PC-3 (cell line): ENCODE results near the gene NRARP. TPM values are rescaled to one million over a fixed set of nuclear protein-coding genes. Genes with fewer than 3 reads are reported as not detected.

Experiments used
- ATAC-seq: fragments of 200-7000 bp; cut with Tn5 transposase; 2 replicates; pipeline ENCODE4 v1.9.1; 2020; ENCODE audit warnings: mild to moderate bottlenecking, moderate library complexity
- BruUV-seq: library from RNA; stranded (reverse); fragments of 400-500 nt; replicated peaks from 2 replicates; lab custom pipeline; 2021; lab: Mats Ljungman, UMichigan
- CTCF ChIA-PET: fragments of 300-600 bp; sonication (Branson Sonifier 250); formaldehyde crosslinking; loops from one replicate; lab custom pipeline; 2022; ENCODE audit warnings: antibody characterized with exemption; lab: Charles Lee
- POLR2A ChIA-PET: fragments of 300-600 bp; sonication (Branson Sonifier 250); formaldehyde crosslinking; loops from one replicate; lab custom pipeline; 2022; ENCODE audit warnings: antibody characterized with exemption; ENCODE audit not compliant: unreplicated experiment; lab: Charles Lee
- DNase-seq: peaks from one replicate; pipeline ENCODE4 v3.0.0-alpha.2; 2015
- H2AFZ ChIP-seq: fragments of 300-600 bp; sonication (generic); 2 replicates; pipeline ENCODE4 v1.6.0; 2016; ENCODE audit warnings: antibody characterized with exemption, low read length
- H3F3A ChIP-seq: fragments of 300-600 bp; sonication (generic); one replicate; pipeline ENCODE4 v1.6.0; 2017; ENCODE audit warnings: antibody characterized with exemption, low read length, control low read depth, mild to moderate bottlenecking; ENCODE audit not compliant: unreplicated experiment
- H3K27ac ChIP-seq: fragments of 300-600 bp; sonication (generic); 2 replicates; pipeline ENCODE4 v1.5.1; 2016; ENCODE audit warnings: mild to moderate bottlenecking, low read length
- H3K27me3 ChIP-seq: fragments of 300-600 bp; sonication (generic); 2 replicates; pipeline ENCODE4 v1.6.1; 2016; ENCODE audit warnings: low read length, mixed read lengths
- H3K36me3 ChIP-seq: fragments of 300-600 bp; sonication (generic); 2 replicates; pipeline ENCODE4 v1.6.1; 2016; ENCODE audit warnings: low read depth, mixed run types, low read length, mixed read lengths
- H3K4me1 ChIP-seq: fragments of 300-600 bp; sonication (generic); 2 replicates; pipeline ENCODE4 v1.5.1; 2016; ENCODE audit warnings: low read length; ENCODE audit not compliant: insufficient read depth
- H3K4me2 ChIP-seq: fragments of 300-600 bp; sonication (generic); 2 replicates; pipeline ENCODE4 v1.6.0; 2016; ENCODE audit warnings: low read length
- H3K4me3 ChIP-seq: fragments of 300-600 bp; sonication (generic); 2 replicates; pipeline ENCODE4 v1.5.1; 2016; ENCODE audit warnings: mild to moderate bottlenecking, low read length, mixed read lengths
- H3K79me2 ChIP-seq: fragments of 300-600 bp; sonication (generic); 2 replicates; pipeline ENCODE4 v1.6.1; 2017; ENCODE audit warnings: low read length, mixed read lengths
- H3K9ac ChIP-seq: fragments of 300-600 bp; sonication (generic); 2 replicates; pipeline ENCODE4 v1.6.0; 2016; ENCODE audit warnings: mild to moderate bottlenecking, low read length
- H3K9me2 ChIP-seq: fragments of 300-600 bp; sonication (generic); replicated peaks from 2 replicates; pipeline ENCODE4 v1.6.1; 2016; ENCODE audit warnings: mixed run types, low read length, mixed read lengths
- H3K9me3 ChIP-seq: fragments of 300-600 bp; sonication (generic); 2 replicates; pipeline ENCODE4 v1.6.1; 2016; ENCODE audit warnings: low read length, mixed read lengths
- H4K20me1 ChIP-seq: fragments of 300-600 bp; sonication (generic); 2 replicates; pipeline ENCODE4 v1.6.1; 2016; ENCODE audit warnings: low read length, mixed read lengths
- CTCF ChIP-seq: fragments of 300-600 bp; sonication (generic); conservative IDR thresholded peaks from 2 replicates; pipeline ENCODE4 v1.5.1; 2017; ENCODE audit warnings: antibody characterized with exemption, low read depth, mild to moderate bottlenecking, low read length
- EZH2 ChIP-seq: fragments of 300-600 bp; sonication (generic); IDR thresholded peaks from one replicate; pipeline ENCODE4 v1.6.1; 2017; ENCODE audit warnings: antibody characterized with exemption, mild to moderate bottlenecking, low read length; ENCODE audit not compliant: unreplicated experiment
- EZH2phosphoT487 ChIP-seq: fragments of 300-600 bp; sonication (generic); IDR thresholded peaks from 2 replicates; pipeline ENCODE4 v1.6.1; 2018; ENCODE audit warnings: mild to moderate bottlenecking, antibody characterized with exemption, low read length, borderline replicate concordance
- intact Hi-C: fragments of 100-400 bp; cut with micrococcal nuclease; formaldehyde crosslinking; loops from 2 replicates; pipeline ENCODE4 v1.9.0; 2023
- total RNA-seq: library from RNA; depleted of rRNA; stranded (reverse); fragments of >200 nt; gene quantifications from 2 replicates; pipeline ENCODE4 v1.2.3, GENCODE V29; 2014

The NRARP gene
- total RNA-seq, 1 experiment from 2014 or later = 36.8 TPM

- POLR2A ChIA-PET = no interaction called here
- intact Hi-C loops = no loop called here
- H3K9ac ChIP-seq = no peak overlapping the region
These were observed 50.4 kb downstream of the NRARP start for GRCh38 chr9:137251490-137252268.

GRCh38 chr9:137251194-137251461 lies 50.9 kb downstream of the NRARP start, which contains the start of gene STPG3:
TSS of gene STPG3 (plus strand) at chr9:137251286. CDS start at chr9:137251287, 1 bp downstream.
- ChIA-PET CTCF (no interaction called here), POLR2A (no interaction called here)
- intact Hi-C loops = no loop called here
- Histone ChIP-seq H3K27ac (no peak within 1 kb of the TSS), H3F3A (no peaks in the 10 kb centered on the region), H3K36me3 (no peaks in the 10 kb centered on the region), H3K4me2 (no peak within 1 kb of the TSS), H3K9me2 (no peaks in the 10 kb centered on the region), H2AFZ (no peak within 1 kb of the TSS), H3K4me1 (peaks cover 7% of the 10 kb centered on the region; the same call in 1 of the 2 replicates), H3K9me3 (no peaks in the 10 kb centered on the region), H3K27me3 (no peaks in the 10 kb centered on the region), H3K9ac (no peak within 1 kb of the TSS), H3K4me3 (no peak within 1 kb of the TSS), H3K79me2 (peaks cover 8% of the 10 kb centered on the region), H4K20me1 (no peaks in the 10 kb centered on the region)
- ATAC-seq (no peak), DNase-seq (no peak)
- TF ChIP-seq EZH2phosphoT487 (no peak), CTCF (no peak), EZH2 (no peak)
- BruUV-seq = no TSS peak

More at GRCh38 chr9:137251490-137252268, 50.4 kb downstream of the NRARP start:
- no peaks in the 10 kb centered on the region for H3K27me3 ChIP-seq
- H3K9me2 ChIP-seq = no peaks in the 10 kb centered on the region
- no peaks in the 10 kb centered on the region for H3K36me3 ChIP-seq
- H3F3A ChIP-seq = no peaks in the 10 kb centered on the region
- H3K9me3 ChIP-seq = no peaks in the 10 kb centered on the region
- ATAC-seq = no peak
- H2AFZ ChIP-seq = no peak overlapping the region
- H3K27ac ChIP-seq = no peak overlapping the region
- H4K20me1 ChIP-seq = no peaks in the 10 kb centered on the region
- DNase-seq = no peak
- CTCF ChIA-PET = no interaction called here
- H3K4me2 ChIP-seq = no peak overlapping the region
- peaks cover 12% of the 10 kb centered on the region; the same call in 1 of the 2 replicates for H3K4me1 ChIP-seq
- TF ChIP-seq EZH2phosphoT487 (no peak), EZH2 (no peak), CTCF (no peak)
- no TSS peak for BruUV-seq
- H3K79me2 ChIP-seq = peaks cover 14% of the 10 kb centered on the region
- H3K4me3 ChIP-seq = no peak overlapping the region
